Neural cell (in vitro differentiated cells): ENCODE results near the gene COA7. TPM values are rescaled to one million over a fixed set of nuclear protein-coding genes. Genes with fewer than 3 reads are reported as not detected.
A peak's percentile ranks its signal among the peaks of the same experiment; 100 is the strongest.

Experiments used
- H2AFZ ChIP-seq: fragments of 200-600, 300-800 bp; sonication (generic), shearing (Covaris generic); 2 replicates; pipeline ENCODE4 v1.6.0; 2014; ENCODE audit warnings: low read depth, mild to moderate bottlenecking, antibody characterized with exemption, low read length, moderate library complexity
- H3F3A ChIP-seq: fragments of 200-600 bp; shearing (Covaris generic); 2 replicates; pipeline ENCODE4 v1.6.1; 2016; ENCODE audit warnings: mild to moderate bottlenecking, moderate library complexity, mixed read lengths, antibody characterized with exemption, low read length; ENCODE audit not compliant: insufficient read depth, poor library complexity, severe bottlenecking
- H3K27ac ChIP-seq: fragments of 200-600, 300-800 bp; sonication (generic), shearing (Covaris generic); 2 replicates; pipeline ENCODE4 v1.5.1; 2014; ENCODE audit warnings: mild to moderate bottlenecking, low read length, moderate library complexity
- H3K27me3 ChIP-seq: fragments of 300-800, 200-600 bp; sonication (generic), shearing (Covaris generic); 2 replicates; pipeline ENCODE4 v1.6.0; 2014; ENCODE audit warnings: mild to moderate bottlenecking, low read depth, low read length, moderate library complexity; ENCODE audit not compliant: insufficient read depth
- H3K36me3 ChIP-seq: fragments of 300-800, 200-600 bp; sonication (generic), shearing (Covaris generic); 2 replicates; pipeline ENCODE4 v1.5.1; 2014; ENCODE audit warnings: mild to moderate bottlenecking, antibody characterized with exemption, low read length, moderate library complexity; ENCODE audit not compliant: insufficient read depth
- H3K4me2 ChIP-seq: fragments of 300-800, 200-600 bp; sonication (generic), shearing (Covaris generic); 2 replicates; pipeline ENCODE4 v1.6.0; 2014; ENCODE audit warnings: mild to moderate bottlenecking, low read length
- H3K4me3 ChIP-seq: fragments of 300-800, 200-600 bp; sonication (generic), shearing (Covaris generic); 2 replicates; pipeline ENCODE4 v1.5.1; 2014; ENCODE audit warnings: mild to moderate bottlenecking, low read length, moderate library complexity
- H3K79me2 ChIP-seq: fragments of 200-600 bp; shearing (Covaris generic); replicated peaks from 2 replicates; pipeline ENCODE4 v1.6.0; 2014; ENCODE audit warnings: mild to moderate bottlenecking, low read length, moderate library complexity; ENCODE audit not compliant: insufficient read depth
- H3K9ac ChIP-seq: fragments of 300-800, 200-600 bp; sonication (generic), shearing (Covaris generic); 2 replicates; pipeline ENCODE4 v1.6.1; 2016; ENCODE audit warnings: mild to moderate bottlenecking, low read length, mixed read lengths
- H3K9me2 ChIP-seq: fragments of 200-600 bp; shearing (Covaris generic); 2 replicates; pipeline ENCODE4 v1.6.1; 2016; ENCODE audit warnings: mild to moderate bottlenecking, low read length, mixed read lengths; ENCODE audit not compliant: insufficient read depth
- H3K9me3 ChIP-seq: fragments of 200-600, 300-800 bp; sonication (generic), shearing (Covaris generic); 2 replicates; pipeline ENCODE4 v1.6.1; 2016; ENCODE audit warnings: mild to moderate bottlenecking, mixed run types, low read length, moderate library complexity, mixed read lengths
- H4K20me1 ChIP-seq: fragments of 200-600 bp; shearing (Covaris generic); 2 replicates; pipeline ENCODE4 v1.6.1; 2016; ENCODE audit warnings: mild to moderate bottlenecking, mixed run types; ENCODE audit not compliant: insufficient read depth
- EP300 ChIP-seq: fragments of 450-650 bp; conservative IDR thresholded peaks from 2 replicates; pipeline ENCODE4 v1.6.1; 2014; ENCODE audit warnings: antibody characterized with exemption, mild to moderate bottlenecking, moderate library complexity; ENCODE audit not compliant: poor library complexity, severe bottlenecking
- EZH2 ChIP-seq: fragments of 200-600, 300-800 bp; shearing (Covaris generic), sonication (generic); IDR thresholded peaks from 2 replicates; pipeline ENCODE4 v1.6.1; 2014; ENCODE audit warnings: antibody characterized with exemption, low read length, borderline replicate concordance, mild to moderate bottlenecking; ENCODE audit not compliant: insufficient read depth, poor library complexity, severe bottlenecking
- MXI1 ChIP-seq: fragments of 450-650 bp; conservative IDR thresholded peaks from 2 replicates; pipeline ENCODE4 v1.6.1; 2014; ENCODE audit warnings: antibody characterized with exemption, mild to moderate bottlenecking; ENCODE audit not compliant: poor library complexity, severe bottlenecking
- POLR2AphosphoS5 ChIP-seq: IDR thresholded peaks from 2 replicates; pipeline ENCODE4 v1.6.1; 2012
- RAD21 ChIP-seq: fragments of 450-650 bp; conservative IDR thresholded peaks from 2 replicates; pipeline ENCODE4 v1.6.1; 2014; ENCODE audit warnings: antibody characterized with exemption, mild to moderate bottlenecking, moderate library complexity
- SMC3 ChIP-seq: fragments of 450-650 bp; conservative IDR thresholded peaks from 2 replicates; pipeline ENCODE4 v1.6.1; 2014; ENCODE audit warnings: antibody characterized with exemption, mild to moderate bottlenecking, moderate library complexity; ENCODE audit not compliant: poor library complexity
- TAF1 ChIP-seq: IDR thresholded peaks from 2 replicates; pipeline ENCODE4 v1.6.1; 2012; ENCODE audit warnings: low read depth
- polyA plus RNA-seq: library from polyadenylated mRNA; depleted of rRNA; stranded (reverse); fragments of >200 nt; gene quantifications from 2 replicates; pipeline ENCODE4 v1.2.3, GENCODE V29; 2014
- TF ChIP-seq, protein P1 (sequence below): IDR thresholded peaks from 2 replicates; pipeline ENCODE4 v1.6.1; 2012; ENCODE audit warnings: borderline replicate concordance
- TF ChIP-seq, protein P2 (sequence below): fragments of 450-650 bp; IDR thresholded peaks from 2 replicates; pipeline ENCODE4 v1.5.1; 2014; ENCODE audit warnings: antibody characterized with exemption, mild to moderate bottlenecking, moderate library complexity; ENCODE audit not compliant: poor library complexity, severe bottlenecking

COA7 gene
- polyA plus RNA-seq, 1 donor from 2014 or later: 11.6 TPM

DNA sequence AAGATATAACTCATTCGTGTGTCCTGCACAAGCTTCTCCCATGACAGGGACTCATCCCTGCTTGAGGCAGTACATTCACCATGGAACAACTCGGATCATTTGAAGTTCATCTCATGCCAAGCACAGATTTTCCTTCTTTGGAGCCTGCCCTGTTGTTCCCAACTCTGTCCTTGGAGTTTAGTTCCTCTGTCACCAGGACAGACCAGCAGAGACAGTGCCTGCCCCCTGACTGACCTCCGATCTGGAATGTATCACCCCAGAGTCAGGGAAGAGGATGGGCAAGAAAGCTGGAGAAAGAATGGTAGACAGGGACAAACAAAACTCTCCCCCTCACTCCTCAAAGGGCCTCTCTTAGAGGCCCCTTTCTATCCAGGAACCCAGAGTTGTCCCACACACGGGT is 60.2 kb downstream of the COA7 start:
- Histone ChIP-seq H3K4me2 (no peak overlapping the region), H3K27ac (no peak overlapping the region), H4K20me1 (no peaks in the 10 kb centered on the region), H3K4me3 (no peak overlapping the region), H3K9me2 (no peaks in the 10 kb centered on the region), H3K79me2 (no peaks in the 10 kb centered on the region), H3K27me3 (peaks cover 12% of the 10 kb centered on the region), H2AFZ (no peak overlapping the region), H3F3A (no peaks in the 10 kb centered on the region), H3K36me3 (no peaks in the 10 kb centered on the region), H3K9ac (no peak overlapping the region), H3K9me3 (no peaks in the 10 kb centered on the region)
- no peak for TF ChIP-seq EZH2
- TF ChIP-seq POLR2AphosphoS5: no peak
- TF ChIP-seq MXI1: no peak
- TF ChIP-seq, protein P1, sequence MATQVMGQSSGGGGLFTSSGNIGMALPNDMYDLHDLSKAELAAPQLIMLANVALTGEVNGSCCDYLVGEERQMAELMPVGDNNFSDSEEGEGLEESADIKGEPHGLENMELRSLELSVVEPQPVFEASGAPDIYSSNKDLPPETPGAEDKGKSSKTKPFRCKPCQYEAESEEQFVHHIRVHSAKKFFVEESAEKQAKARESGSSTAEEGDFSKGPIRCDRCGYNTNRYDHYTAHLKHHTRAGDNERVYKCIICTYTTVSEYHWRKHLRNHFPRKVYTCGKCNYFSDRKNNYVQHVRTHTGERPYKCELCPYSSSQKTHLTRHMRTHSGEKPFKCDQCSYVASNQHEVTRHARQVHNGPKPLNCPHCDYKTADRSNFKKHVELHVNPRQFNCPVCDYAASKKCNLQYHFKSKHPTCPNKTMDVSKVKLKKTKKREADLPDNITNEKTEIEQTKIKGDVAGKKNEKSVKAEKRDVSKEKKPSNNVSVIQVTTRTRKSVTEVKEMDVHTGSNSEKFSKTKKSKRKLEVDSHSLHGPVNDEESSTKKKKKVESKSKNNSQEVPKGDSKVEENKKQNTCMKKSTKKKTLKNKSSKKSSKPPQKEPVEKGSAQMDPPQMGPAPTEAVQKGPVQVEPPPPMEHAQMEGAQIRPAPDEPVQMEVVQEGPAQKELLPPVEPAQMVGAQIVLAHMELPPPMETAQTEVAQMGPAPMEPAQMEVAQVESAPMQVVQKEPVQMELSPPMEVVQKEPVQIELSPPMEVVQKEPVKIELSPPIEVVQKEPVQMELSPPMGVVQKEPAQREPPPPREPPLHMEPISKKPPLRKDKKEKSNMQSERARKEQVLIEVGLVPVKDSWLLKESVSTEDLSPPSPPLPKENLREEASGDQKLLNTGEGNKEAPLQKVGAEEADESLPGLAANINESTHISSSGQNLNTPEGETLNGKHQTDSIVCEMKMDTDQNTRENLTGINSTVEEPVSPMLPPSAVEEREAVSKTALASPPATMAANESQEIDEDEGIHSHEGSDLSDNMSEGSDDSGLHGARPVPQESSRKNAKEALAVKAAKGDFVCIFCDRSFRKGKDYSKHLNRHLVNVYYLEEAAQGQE: no peak
- no peak for TF ChIP-seq RAD21
- TF ChIP-seq, protein P2, sequence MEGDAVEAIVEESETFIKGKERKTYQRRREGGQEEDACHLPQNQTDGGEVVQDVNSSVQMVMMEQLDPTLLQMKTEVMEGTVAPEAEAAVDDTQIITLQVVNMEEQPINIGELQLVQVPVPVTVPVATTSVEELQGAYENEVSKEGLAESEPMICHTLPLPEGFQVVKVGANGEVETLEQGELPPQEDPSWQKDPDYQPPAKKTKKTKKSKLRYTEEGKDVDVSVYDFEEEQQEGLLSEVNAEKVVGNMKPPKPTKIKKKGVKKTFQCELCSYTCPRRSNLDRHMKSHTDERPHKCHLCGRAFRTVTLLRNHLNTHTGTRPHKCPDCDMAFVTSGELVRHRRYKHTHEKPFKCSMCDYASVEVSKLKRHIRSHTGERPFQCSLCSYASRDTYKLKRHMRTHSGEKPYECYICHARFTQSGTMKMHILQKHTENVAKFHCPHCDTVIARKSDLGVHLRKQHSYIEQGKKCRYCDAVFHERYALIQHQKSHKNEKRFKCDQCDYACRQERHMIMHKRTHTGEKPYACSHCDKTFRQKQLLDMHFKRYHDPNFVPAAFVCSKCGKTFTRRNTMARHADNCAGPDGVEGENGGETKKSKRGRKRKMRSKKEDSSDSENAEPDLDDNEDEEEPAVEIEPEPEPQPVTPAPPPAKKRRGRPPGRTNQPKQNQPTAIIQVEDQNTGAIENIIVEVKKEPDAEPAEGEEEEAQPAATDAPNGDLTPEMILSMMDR: no peak
- no peak for TF ChIP-seq SMC3
- TF ChIP-seq TAF1: no peak
- no peak for TF ChIP-seq EP300

DNA sequence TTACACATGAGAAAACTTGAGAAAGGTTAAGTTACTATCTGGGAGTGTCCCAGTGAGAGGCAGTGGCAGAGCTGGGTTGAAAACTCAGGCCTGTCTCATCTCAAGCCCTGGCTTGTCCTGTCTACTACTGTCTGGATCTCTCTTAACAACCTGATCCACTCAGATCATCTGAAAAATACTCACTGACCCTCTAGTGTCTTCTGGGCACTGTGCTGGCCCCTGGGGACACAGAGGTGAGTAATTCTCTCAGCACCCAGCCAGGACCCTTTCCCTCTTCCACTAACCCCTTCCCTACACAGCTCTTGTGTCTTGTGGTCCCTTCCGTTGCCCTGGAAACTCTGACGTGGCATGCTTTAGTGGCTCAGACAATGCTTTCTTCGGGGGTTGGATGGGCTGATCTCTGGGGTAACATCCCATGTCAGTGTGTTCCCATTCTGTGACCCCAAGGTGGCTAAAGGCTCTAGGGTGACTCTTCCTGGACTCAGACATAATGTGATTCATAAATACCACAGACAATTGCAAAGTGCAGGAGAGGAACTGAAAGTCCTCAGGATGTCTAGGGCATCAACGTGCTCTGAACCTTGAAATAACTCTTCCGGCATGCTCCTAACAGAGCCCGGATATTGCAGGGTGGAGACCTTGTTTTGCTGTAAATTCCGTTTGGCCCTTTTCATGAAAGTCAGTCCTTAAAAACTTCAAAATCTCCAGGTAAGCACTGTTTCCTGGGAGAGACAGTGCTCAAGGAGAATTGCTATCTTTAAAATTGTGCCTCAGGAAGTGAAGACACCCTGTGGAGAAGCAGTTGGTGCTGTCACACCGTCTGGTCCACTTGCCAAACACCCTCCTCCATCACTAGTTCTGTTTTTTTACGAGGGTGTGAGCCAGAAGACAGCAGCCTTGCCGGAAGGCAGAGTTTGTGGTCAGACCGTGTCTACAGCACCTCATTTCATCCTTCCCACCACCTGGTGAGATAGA is 61.1 kb downstream of the COA7 start:
- Histone ChIP-seq H3K4me2 (no peak overlapping the region), H4K20me1 (no peaks in the 10 kb centered on the region), H3K27ac (no peak overlapping the region), H3K79me2 (no peaks in the 10 kb centered on the region), H3K27me3 (peaks cover 21% of the 10 kb centered on the region), H3K9me2 (no peaks in the 10 kb centered on the region), H3K9ac (peak overlapping the region; percentile 25), H3F3A (no peaks in the 10 kb centered on the region), H3K9me3 (no peaks in the 10 kb centered on the region), H3K4me3 (no peak overlapping the region), H3K36me3 (no peaks in the 10 kb centered on the region), H2AFZ (no peak overlapping the region)
- TF ChIP-seq MXI1 (no peak), EP300 (no peak), TAF1 (no peak), POLR2AphosphoS5 (no peak), EZH2 (no peak), SMC3 (no peak), RAD21 (no peak)
- TF ChIP-seq, protein P2: no peak
- TF ChIP-seq, protein P1: no peak
